HCT116 (cell line): ENCODE data around the gene CLDN15. TPM values are rescaled to one million over a fixed set of nuclear protein-coding genes. Genes with fewer than 3 reads are reported as not detected.

Experiments used
- ATAC-seq: fragments of 200-7000 bp; cut with Tn5 transposase; 2 replicates; pipeline ENCODE4 v1.9.1; 2020; ENCODE audit warnings: mild to moderate bottlenecking, moderate library complexity
- BruUV-seq: library from RNA; stranded (reverse); fragments of 400-500 nt; replicated peaks from 2 replicates; lab custom pipeline; 2021; lab: Mats Ljungman, UMichigan
- CTCF ChIA-PET: fragments of 300-600 bp; sonication (Branson Sonifier 250); formaldehyde crosslinking; loops from one replicate; lab custom pipeline; 2021; ENCODE audit warnings: antibody characterized with exemption; lab: Charles Lee
- POLR2A ChIA-PET: fragments of 300-600, 350-600 bp; sonication (Branson Sonifier 250); formaldehyde crosslinking; loops from one replicate; lab custom pipeline; 2021; ENCODE audit warnings: antibody characterized with exemption; lab: Charles Lee
- RAD21 ChIA-PET, 2 experiments: fragments of 300-600 bp; sonication (Branson Sonifier 250); formaldehyde crosslinking; loops; one replicate each; lab custom pipeline; 2023; ENCODE audit warnings: low total read pairs in 2 of 2; ENCODE audit not compliant: uncharacterized antibody in 2 of 2, unreplicated experiment in 2 of 2, low non-redundant PET in 1 of 2; lab: Charles Lee
- DNase-seq: peaks from one replicate; pipeline ENCODE4 v3.0.0-alpha.2; 2010; ENCODE audit warnings: low read depth, low spot score
- H2AFZ ChIP-seq: fragments of 200-600 bp; shearing (Covaris generic), sonication (generic); 2 replicates; pipeline ENCODE4 v1.6.1; 2017; ENCODE audit warnings: low read depth, mixed run types, mixed read lengths, antibody characterized with exemption, low read length; ENCODE audit not compliant: poor library complexity, severe bottlenecking
- H3K27ac ChIP-seq: 2 replicates; pipeline ENCODE4 v1.5.1; 2012; ENCODE audit warnings: low read depth, low read length
- H3K27me3 ChIP-seq: fragments of 200-600 bp; sonication (generic); 2 replicates; pipeline ENCODE4 v1.6.1; 2016; ENCODE audit warnings: mixed run types, low read length, mixed read lengths; ENCODE audit not compliant: insufficient read depth
- H3K36me3 ChIP-seq, 2 experiments: fragments of 200-500 bp in 1 of 2; fragments of 200-600 bp in 1 of 2; sonication (Bioruptor generic) in 1 of 2; sonication (generic) in 1 of 2; 2 replicates each; pipeline versions ENCODE4 v1.5.1 to v1.6.1; 2014 to 2016; ENCODE audit warnings: low read length in 2 of 2, inconsistent platforms in 1 of 2, mixed read lengths in 1 of 2, mixed run types in 1 of 2; ENCODE audit not compliant: insufficient read depth in 2 of 2, control insufficient read depth in 1 of 2
- H3K4me1 ChIP-seq, 2 experiments: fragments of 200-600 bp in 1 of 2; sonication (generic) in 1 of 2; 2 replicates each; pipeline versions ENCODE4 v1.5.1 to v1.6.1; 2012 to 2017; ENCODE audit warnings: low read length in 2 of 2, inconsistent platforms in 1 of 2, mild to moderate bottlenecking in 1 of 2, mixed read lengths in 1 of 2, mixed run types in 1 of 2, moderate library complexity in 1 of 2; ENCODE audit not compliant: insufficient read depth in 2 of 2, control insufficient read depth in 1 of 2
- H3K4me2 ChIP-seq: fragments of 200-600 bp; sonication (generic); 2 replicates; pipeline ENCODE4 v1.6.1; 2017; ENCODE audit warnings: mixed run types, low read length, mixed read lengths
- H3K4me3 ChIP-seq, 2 experiments: fragments of 200-600 bp in 1 of 2; sonication (generic) in 1 of 2; replicated peaks in 1 of 2; 2 replicates each; pipeline ENCODE4 v1.5.1; 2011 to 2016; ENCODE audit warnings: low read length in 2 of 2, control low read depth in 1 of 2, low read depth in 1 of 2, mild to moderate bottlenecking in 1 of 2, mixed read lengths in 1 of 2, mixed run types in 1 of 2
- H3K79me2 ChIP-seq: fragments of 200-600 bp; sonication (generic); 2 replicates; pipeline ENCODE4 v1.6.1; 2017; ENCODE audit warnings: mild to moderate bottlenecking, mixed run types, low read length, moderate library complexity, mixed read lengths; ENCODE audit not compliant: insufficient read depth
- H3K9ac ChIP-seq: fragments of 200-600 bp; sonication (generic); 2 replicates; pipeline ENCODE4 v1.6.1; 2016; ENCODE audit warnings: low read length, mixed read lengths
- H3K9me2 ChIP-seq: fragments of 200-600 bp; sonication (generic), shearing (Covaris generic); 2 replicates; pipeline ENCODE4 v1.6.1; 2017; ENCODE audit warnings: mixed run types, mild to moderate bottlenecking, moderate library complexity; ENCODE audit not compliant: insufficient read depth
- H3K9me3 ChIP-seq, 2 experiments: fragments of 200-500 bp in 1 of 2; fragments of 200-600 bp in 1 of 2; sonication (Bioruptor generic) in 1 of 2; sonication (generic) in 1 of 2; 2 replicates each; pipeline ENCODE4 v1.6.1; 2014 to 2017; ENCODE audit warnings: low read length in 2 of 2, mixed read lengths in 2 of 2, inconsistent platforms in 1 of 2, low read depth in 1 of 2, mild to moderate bottlenecking in 1 of 2, mixed run types in 1 of 2, moderate library complexity in 1 of 2; ENCODE audit not compliant: control insufficient read depth in 1 of 2, insufficient read depth in 1 of 2
- H4K20me1 ChIP-seq: fragments of 200-600 bp; sonication (generic), shearing (Covaris generic); 2 replicates; pipeline ENCODE4 v1.6.1; 2017; ENCODE audit warnings: mixed run types, mild to moderate bottlenecking, moderate library complexity; ENCODE audit not compliant: insufficient read depth
- CBX3 ChIP-seq: IDR thresholded peaks from 2 replicates; pipeline ENCODE4 v1.6.1; 2012; ENCODE audit warnings: low read depth
- EGR1 ChIP-seq: IDR thresholded peaks from 2 replicates; pipeline ENCODE4 v1.6.1; 2012; ENCODE audit warnings: low read depth
- EZH2 ChIP-seq: fragments of 200-600 bp; sonication (generic); IDR thresholded peaks from 2 replicates; pipeline ENCODE4 v1.6.1; 2017; ENCODE audit warnings: antibody characterized with exemption, mixed run types
- EZH2phosphoT487 ChIP-seq: fragments of 200-600 bp; IDR thresholded peaks from 2 replicates; pipeline ENCODE4 v1.6.1; 2018; ENCODE audit warnings: antibody characterized with exemption, borderline replicate concordance
- FOSL1 ChIP-seq: IDR thresholded peaks from 2 replicates; pipeline ENCODE4 v1.6.1; 2012; ENCODE audit warnings: low read depth
- POLR2A ChIP-seq: IDR thresholded peaks from 2 replicates; pipeline ENCODE4 v1.7.0; 2011; ENCODE audit warnings: borderline replicate concordance; ENCODE audit not compliant: insufficient read depth, insufficient read length; ENCODE audit errors: extremely low read depth
- POLR2AphosphoS5 ChIP-seq: IDR thresholded peaks from 2 replicates; pipeline ENCODE4 v1.6.1; 2011; ENCODE audit warnings: mild to moderate bottlenecking, low read depth, low read length, moderate library complexity
- RAD21 ChIP-seq: IDR thresholded peaks from 2 replicates; pipeline ENCODE4 v1.6.1; 2012; ENCODE audit warnings: low read depth, mild to moderate bottlenecking
- SIN3A ChIP-seq: IDR thresholded peaks from 2 replicates; pipeline ENCODE4 v1.6.1; 2012; ENCODE audit warnings: low read depth
- SP1 ChIP-seq: IDR thresholded peaks from 2 replicates; pipeline ENCODE4 v1.6.1; 2012; ENCODE audit warnings: low read depth
- SRF ChIP-seq: IDR thresholded peaks from 2 replicates; pipeline ENCODE4 v1.6.1; 2012; ENCODE audit warnings: low read depth
- TCF7L2 ChIP-seq: IDR thresholded peaks from 2 replicates; pipeline ENCODE4 v1.7.0; 2011; ENCODE audit warnings: borderline replicate concordance, inconsistent platforms; ENCODE audit not compliant: insufficient read depth, insufficient read length; ENCODE audit errors: extremely low read depth
- ZFX ChIP-seq: fragments of 450-650 bp; IDR thresholded peaks from 2 replicates; pipeline ENCODE4 v1.6.1; 2017
- ZNF274 ChIP-seq: fragments of 200-500 bp; sonication (Bioruptor generic); IDR thresholded peaks from 2 replicates; pipeline ENCODE4 v1.6.1; 2014; ENCODE audit warnings: mild to moderate bottlenecking, low read depth, low read length, inconsistent platforms
- intact Hi-C: fragments of 100-400 bp; cut with micrococcal nuclease; formaldehyde crosslinking; loops from 2 replicates; pipeline ENCODE4 v1.10.0; 2022
- total RNA-seq: library from RNA; stranded (reverse); gene quantifications from one replicate; pipeline ENCODE4 v1.2.1, GENCODE V29; 2021; ENCODE audit not compliant: unreplicated experiment
- TF ChIP-seq, protein P1 (sequence below): IDR thresholded peaks from 2 replicates; pipeline ENCODE4 v1.6.1; 2012; ENCODE audit warnings: low read depth
- TF ChIP-seq, protein P2 (sequence below): IDR thresholded peaks from 2 replicates; pipeline ENCODE4 v1.6.1; 2012
- TF ChIP-seq, protein P3 (sequence below), 3 experiments: fragments of 200-600 bp in 1 of 3; sonication (generic) in 1 of 3; IDR thresholded peaks in 2 of 3; conservative IDR thresholded peaks in 1 of 3; 2 replicates each; pipeline ENCODE4 v1.5.1; 2012 to 2017; ENCODE audit warnings: low read depth in 2 of 3, low read length in 2 of 3, antibody characterized with exemption in 1 of 3, borderline replicate concordance in 1 of 3, control low read depth in 1 of 3, mild to moderate bottlenecking in 1 of 3, mixed read lengths in 1 of 3, mixed run types in 1 of 3, moderate library complexity in 1 of 3; ENCODE audit not compliant: insufficient read depth in 1 of 3
- TF ChIP-seq, protein P4 (sequence below): IDR thresholded peaks from 2 replicates; pipeline ENCODE4 v1.6.1; 2011; ENCODE audit warnings: mild to moderate bottlenecking, low read length, moderate library complexity; ENCODE audit not compliant: insufficient replicate concordance; ENCODE audit errors: extremely low read depth
- TF ChIP-seq, protein P5 (sequence below): IDR thresholded peaks from 2 replicates; pipeline ENCODE4 v1.6.1; 2012

CLDN15 gene
- total RNA-seq, 1 experiment from 2014 or later = 16.9 TPM

- H3K9me3 ChIP-seq = no peaks in the 10 kb centered on the region
- peaks cover 0 to 14% of the 10 kb centered on the region in 2 experiments; a peak in 2 of 4 replicates for H3K4me1 ChIP-seq
- DNase-seq (no peak), ATAC-seq (no peak)
- no peaks in the 10 kb centered on the region for H3K9me2 ChIP-seq
- POLR2A ChIA-PET = no interaction called here
- peaks cover 18% of the 10 kb centered on the region for H3K79me2 ChIP-seq
- H2AFZ ChIP-seq = no peak overlapping the region
- no peak for TF ChIP-seq EGR1
- no peak for TF ChIP-seq CBX3
- no peak for TF ChIP-seq SIN3A
- TF ChIP-seq POLR2A = no peak
- TF ChIP-seq EZH2phosphoT487 = no peak
- no peak for TF ChIP-seq SP1
- TF ChIP-seq, protein P1, sequence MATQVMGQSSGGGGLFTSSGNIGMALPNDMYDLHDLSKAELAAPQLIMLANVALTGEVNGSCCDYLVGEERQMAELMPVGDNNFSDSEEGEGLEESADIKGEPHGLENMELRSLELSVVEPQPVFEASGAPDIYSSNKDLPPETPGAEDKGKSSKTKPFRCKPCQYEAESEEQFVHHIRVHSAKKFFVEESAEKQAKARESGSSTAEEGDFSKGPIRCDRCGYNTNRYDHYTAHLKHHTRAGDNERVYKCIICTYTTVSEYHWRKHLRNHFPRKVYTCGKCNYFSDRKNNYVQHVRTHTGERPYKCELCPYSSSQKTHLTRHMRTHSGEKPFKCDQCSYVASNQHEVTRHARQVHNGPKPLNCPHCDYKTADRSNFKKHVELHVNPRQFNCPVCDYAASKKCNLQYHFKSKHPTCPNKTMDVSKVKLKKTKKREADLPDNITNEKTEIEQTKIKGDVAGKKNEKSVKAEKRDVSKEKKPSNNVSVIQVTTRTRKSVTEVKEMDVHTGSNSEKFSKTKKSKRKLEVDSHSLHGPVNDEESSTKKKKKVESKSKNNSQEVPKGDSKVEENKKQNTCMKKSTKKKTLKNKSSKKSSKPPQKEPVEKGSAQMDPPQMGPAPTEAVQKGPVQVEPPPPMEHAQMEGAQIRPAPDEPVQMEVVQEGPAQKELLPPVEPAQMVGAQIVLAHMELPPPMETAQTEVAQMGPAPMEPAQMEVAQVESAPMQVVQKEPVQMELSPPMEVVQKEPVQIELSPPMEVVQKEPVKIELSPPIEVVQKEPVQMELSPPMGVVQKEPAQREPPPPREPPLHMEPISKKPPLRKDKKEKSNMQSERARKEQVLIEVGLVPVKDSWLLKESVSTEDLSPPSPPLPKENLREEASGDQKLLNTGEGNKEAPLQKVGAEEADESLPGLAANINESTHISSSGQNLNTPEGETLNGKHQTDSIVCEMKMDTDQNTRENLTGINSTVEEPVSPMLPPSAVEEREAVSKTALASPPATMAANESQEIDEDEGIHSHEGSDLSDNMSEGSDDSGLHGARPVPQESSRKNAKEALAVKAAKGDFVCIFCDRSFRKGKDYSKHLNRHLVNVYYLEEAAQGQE = no peak
- TF ChIP-seq, protein P2, sequence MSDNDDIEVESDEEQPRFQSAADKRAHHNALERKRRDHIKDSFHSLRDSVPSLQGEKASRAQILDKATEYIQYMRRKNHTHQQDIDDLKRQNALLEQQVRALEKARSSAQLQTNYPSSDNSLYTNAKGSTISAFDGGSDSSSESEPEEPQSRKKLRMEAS = no peak
- no peak for TF ChIP-seq ZNF274
- no peak for TF ChIP-seq EZH2
- TF ChIP-seq ZFX = no peak
- TF ChIP-seq, protein P3, sequence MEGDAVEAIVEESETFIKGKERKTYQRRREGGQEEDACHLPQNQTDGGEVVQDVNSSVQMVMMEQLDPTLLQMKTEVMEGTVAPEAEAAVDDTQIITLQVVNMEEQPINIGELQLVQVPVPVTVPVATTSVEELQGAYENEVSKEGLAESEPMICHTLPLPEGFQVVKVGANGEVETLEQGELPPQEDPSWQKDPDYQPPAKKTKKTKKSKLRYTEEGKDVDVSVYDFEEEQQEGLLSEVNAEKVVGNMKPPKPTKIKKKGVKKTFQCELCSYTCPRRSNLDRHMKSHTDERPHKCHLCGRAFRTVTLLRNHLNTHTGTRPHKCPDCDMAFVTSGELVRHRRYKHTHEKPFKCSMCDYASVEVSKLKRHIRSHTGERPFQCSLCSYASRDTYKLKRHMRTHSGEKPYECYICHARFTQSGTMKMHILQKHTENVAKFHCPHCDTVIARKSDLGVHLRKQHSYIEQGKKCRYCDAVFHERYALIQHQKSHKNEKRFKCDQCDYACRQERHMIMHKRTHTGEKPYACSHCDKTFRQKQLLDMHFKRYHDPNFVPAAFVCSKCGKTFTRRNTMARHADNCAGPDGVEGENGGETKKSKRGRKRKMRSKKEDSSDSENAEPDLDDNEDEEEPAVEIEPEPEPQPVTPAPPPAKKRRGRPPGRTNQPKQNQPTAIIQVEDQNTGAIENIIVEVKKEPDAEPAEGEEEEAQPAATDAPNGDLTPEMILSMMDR (IDR thresholded peaks at IDR 0.05 in 2 of 3, conservative IDR thresholded peaks at IDR 0.05 in 1 of 3; ENCODE audit: borderline replicate concordance in 1 of 3, insufficient read depth in 1 of 3, low read depth in 2 of 3, low read length in 2 of 3) = no peak
- TF ChIP-seq, protein P4, sequence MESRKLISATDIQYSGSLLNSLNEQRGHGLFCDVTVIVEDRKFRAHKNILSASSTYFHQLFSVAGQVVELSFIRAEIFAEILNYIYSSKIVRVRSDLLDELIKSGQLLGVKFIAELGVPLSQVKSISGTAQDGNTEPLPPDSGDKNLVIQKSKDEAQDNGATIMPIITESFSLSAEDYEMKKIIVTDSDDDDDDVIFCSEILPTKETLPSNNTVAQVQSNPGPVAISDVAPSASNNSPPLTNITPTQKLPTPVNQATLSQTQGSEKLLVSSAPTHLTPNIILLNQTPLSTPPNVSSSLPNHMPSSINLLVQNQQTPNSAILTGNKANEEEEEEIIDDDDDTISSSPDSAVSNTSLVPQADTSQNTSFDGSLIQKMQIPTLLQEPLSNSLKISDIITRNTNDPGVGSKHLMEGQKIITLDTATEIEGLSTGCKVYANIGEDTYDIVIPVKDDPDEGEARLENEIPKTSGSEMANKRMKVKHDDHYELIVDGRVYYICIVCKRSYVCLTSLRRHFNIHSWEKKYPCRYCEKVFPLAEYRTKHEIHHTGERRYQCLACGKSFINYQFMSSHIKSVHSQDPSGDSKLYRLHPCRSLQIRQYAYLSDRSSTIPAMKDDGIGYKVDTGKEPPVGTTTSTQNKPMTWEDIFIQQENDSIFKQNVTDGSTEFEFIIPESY = no peak
- TF ChIP-seq RAD21 = no peak
- TF ChIP-seq SRF = no peak
- no peak for TF ChIP-seq POLR2AphosphoS5
- TF ChIP-seq, protein P5, sequence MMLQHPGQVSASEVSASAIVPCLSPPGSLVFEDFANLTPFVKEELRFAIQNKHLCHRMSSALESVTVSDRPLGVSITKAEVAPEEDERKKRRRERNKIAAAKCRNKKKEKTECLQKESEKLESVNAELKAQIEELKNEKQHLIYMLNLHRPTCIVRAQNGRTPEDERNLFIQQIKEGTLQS = no peak
- TF ChIP-seq TCF7L2 = no peak
- TF ChIP-seq FOSL1 = no peak
- no peak overlapping the region for H3K27ac ChIP-seq
- H3K4me2 ChIP-seq = no peak overlapping the region
- no peaks in the 10 kb centered on the region for H3K27me3 ChIP-seq
- no TSS peak for BruUV-seq
- CTCF ChIA-PET = no interaction called here
- no peak overlapping the region for H3K4me3 ChIP-seq
- RAD21 ChIA-PET = interaction anchor here in 1 of 2 experiments (0.6 kb wide), 1 partner anchor 19 kb away, joined by 3 read pairs; no protein-coding TSS in a partner anchor
- no peak overlapping the region for H3K9ac ChIP-seq
- H4K20me1 ChIP-seq = no peaks in the 10 kb centered on the region
- intact Hi-C loops = no loop called here
- H3K36me3 ChIP-seq = peaks cover 8 to 13% of the 10 kb centered on the region in 2 experiments
Observed at GRCh38 chr7:101212014-101212413, 25.6 kb downstream of the CLDN15 start.
